VCaP (cell line): ENCODE data around the gene VPS4B.

Source experiments
- H3K27ac ChIP-seq: fragments of 450-650 bp; 2 replicates; pipeline ENCODE4 v1.5.1; 2017
- CTCF ChIP-seq: fragments of 450-650 bp; conservative IDR thresholded peaks from 2 replicates; pipeline ENCODE4 v1.5.1; 2017; ENCODE audit warnings: mild to moderate bottlenecking, moderate library complexity

The VPS4B gene

GRCh38 chr18:63422087-63422863 is at the start of gene VPS4B:
TSS of gene VPS4B (minus strand) at chr18:63422476. CDS start at chr18:63422259, 217 bp downstream.
- TF ChIP-seq CTCF, result no peak; the same call in 1 of the 2 replicates
- peak within 1 kb of the TSS; percentile 91 for H3K27ac ChIP-seq

GRCh38 chr18:63470751-63471150 is 48.5 kb upstream of the VPS4B start:
- no peak for TF ChIP-seq CTCF
- H3K27ac ChIP-seq, result no peak overlapping the region

- no peak overlapping the region for H3K27ac ChIP-seq
- TF ChIP-seq CTCF, result no peak
Measured at GRCh38 chr18:63468575-63468974, 46.3 kb upstream of the VPS4B start.

- H3K27ac ChIP-seq, result no peak overlapping the region
- TF ChIP-seq CTCF, result no peak
Measured at GRCh38 chr18:63467699-63468098, 45.4 kb upstream of the VPS4B start.

- H3K27ac ChIP-seq, result no peak overlapping the region
- TF ChIP-seq CTCF, result no peak
Measured at GRCh38 chr18:63465059-63465458, 42.8 kb upstream of the VPS4B start.

DNA sequence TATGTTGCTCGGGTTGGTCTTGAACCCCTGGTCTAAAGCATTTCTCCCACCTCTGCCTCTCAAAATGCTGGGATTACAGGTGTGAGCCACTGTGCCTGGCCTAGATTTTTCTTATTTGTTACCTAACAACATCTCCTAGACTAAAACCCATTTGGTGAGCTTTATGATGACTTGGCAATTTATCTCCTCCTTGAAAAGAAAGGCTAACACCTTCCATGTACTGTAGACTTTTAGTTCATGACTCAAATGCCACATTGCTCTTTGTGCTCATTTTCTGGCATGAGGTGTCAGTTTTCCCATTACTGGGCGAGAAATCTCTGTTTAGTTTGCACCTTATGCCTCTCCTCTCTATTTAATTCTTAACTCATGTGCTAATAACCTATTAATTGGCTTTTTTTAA is 42.2 kb upstream of the VPS4B start:
- no peak for TF ChIP-seq CTCF
- H3K27ac ChIP-seq, result no peak overlapping the region

GRCh38 chr18:63460414-63460813 is 38.1 kb upstream of the VPS4B start:
- no peak overlapping the region for H3K27ac ChIP-seq
- TF ChIP-seq CTCF, result no peak
